ENCODE data around the gene CREB5.
"Not testable (repeated sequence)": the region's sequence is repeated elsewhere in the genome, so short reads cannot be mapped to it uniquely, and the experiment has no call there.

Gene CREB5

DNA sequence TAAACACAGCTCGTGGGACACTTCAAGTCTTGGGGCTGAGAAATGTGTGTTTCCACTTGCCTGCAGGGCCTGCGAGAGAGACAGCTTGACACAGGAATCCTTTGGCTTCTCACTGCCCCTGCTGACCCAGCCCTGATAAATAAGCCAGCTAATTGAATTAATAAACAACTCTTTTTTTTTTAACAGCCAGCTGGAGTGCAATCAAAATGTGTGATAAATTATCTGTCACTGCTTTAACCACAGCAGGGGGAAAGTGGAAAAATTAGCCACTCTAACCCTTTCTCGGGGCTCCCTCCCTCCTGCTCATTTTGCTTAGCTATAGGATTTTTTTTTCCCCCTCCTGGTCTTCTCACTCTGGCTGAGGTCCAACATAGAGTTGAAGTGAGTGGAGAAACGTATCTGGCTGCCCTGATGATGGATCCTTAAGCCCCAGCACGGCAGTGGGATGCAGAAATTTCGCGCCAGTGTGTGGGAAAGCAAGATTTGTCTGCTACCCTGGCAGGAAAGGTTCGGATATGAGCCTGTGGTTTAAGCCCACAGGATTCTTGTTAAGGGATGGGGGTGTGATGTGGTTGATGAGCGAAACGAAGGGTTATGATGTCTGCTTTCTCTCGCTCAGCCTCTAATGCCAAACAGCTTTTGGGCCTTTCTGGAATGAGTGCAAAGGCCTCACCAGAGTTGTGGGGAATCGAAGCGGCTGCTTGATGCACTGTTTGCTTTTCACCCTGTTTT is 372.0 kb downstream of the CREB5 start:
- no peaks in the 10 kb centered on the region for H3K36me3 Mint-ChIP-seq (ENCODE audit: low read depth)
- H3K9me3 Mint-ChIP-seq = no peaks in the 10 kb centered on the region
- H3K4me3 Mint-ChIP-seq = no peak overlapping the region
- no peaks in the 10 kb centered on the region for H3K27me3 Mint-ChIP-seq (ENCODE audit: low read depth)
- H3K27ac Mint-ChIP-seq = no peak overlapping the region
- H3K4me1 Mint-ChIP-seq (ENCODE audit: low read depth) = no peaks in the 10 kb centered on the region

DNA sequence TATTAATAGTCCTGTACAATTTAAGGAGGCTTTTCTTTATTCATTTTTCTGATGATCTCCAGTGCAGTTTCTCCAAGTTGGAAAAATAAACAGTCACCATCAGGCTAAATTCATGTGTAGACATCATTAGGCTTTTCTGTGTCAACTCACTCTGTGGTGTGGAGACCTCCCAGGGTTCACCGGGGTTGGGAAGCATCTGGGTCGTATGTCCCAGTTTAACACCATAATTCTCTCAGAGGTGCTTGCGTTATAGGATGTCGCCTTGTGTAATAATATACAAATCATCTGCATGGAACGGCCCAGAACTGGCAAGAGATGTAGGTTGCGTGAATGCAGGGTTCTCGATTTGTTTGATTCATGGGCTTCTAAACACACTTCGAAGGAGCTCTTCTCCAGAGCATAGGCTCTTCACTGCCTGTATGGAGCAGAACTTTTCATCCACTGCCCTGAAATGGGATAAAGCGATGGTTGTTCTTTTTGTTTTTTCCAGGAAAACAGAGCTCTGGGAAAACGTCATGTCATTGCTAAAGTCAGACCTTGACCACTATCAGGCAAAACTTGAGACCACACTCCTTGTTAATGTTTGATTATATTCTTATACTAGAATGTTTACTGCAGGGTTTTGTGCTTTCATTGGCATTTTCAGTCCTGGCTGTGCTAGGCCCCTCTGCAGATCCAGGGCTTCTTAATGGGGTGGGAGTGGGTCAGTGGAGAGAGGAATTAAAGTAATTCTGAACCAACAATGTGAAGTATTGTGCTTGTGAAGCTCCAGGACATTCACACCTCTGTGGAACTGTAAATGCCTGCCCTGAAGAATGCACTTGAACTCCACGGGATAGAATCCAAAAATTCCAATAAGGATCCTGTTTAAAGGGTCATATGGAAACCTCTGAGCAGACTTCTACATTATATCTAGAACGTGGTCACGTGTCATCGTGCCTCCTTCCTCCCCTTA is 373.0 kb downstream of the CREB5 start:
- Mint-ChIP-seq H3K9me3 (no peaks in the 10 kb centered on the region), H3K27ac (no peak overlapping the region), H3K27me3 (ENCODE audit: low read depth) (no peaks in the 10 kb centered on the region), H3K36me3 (ENCODE audit: low read depth) (no peaks in the 10 kb centered on the region), H3K4me3 (no peak overlapping the region), H3K4me1 (ENCODE audit: low read depth) (no peaks in the 10 kb centered on the region)

DNA sequence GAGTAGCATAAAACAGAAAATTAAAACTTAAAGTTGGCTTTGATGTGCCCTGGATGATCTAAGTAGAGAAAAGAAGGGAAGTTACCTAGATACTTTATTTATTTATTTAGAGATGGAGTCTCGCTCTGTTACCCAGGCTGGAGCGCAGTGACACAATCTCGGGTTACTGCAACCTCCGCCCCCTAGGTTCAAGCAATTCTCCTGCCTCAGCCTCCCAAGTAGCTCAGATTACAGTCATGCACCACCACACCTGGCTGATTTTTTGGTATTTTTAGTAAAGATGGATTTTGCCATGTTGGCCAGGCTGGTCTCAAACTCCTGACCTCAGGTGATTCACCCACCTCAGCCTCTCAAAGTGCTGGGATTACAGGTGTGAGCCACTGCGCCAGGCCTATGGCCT is 373.8 kb downstream of the CREB5 start:
- not testable (repeated sequence) for H3K36me3 Mint-ChIP-seq (ENCODE audit: low read depth); H3K9me3 Mint-ChIP-seq; H3K4me1 Mint-ChIP-seq (ENCODE audit: low read depth); H3K27ac Mint-ChIP-seq; H3K27me3 Mint-ChIP-seq (ENCODE audit: low read depth); H3K4me3 Mint-ChIP-seq

DNA sequence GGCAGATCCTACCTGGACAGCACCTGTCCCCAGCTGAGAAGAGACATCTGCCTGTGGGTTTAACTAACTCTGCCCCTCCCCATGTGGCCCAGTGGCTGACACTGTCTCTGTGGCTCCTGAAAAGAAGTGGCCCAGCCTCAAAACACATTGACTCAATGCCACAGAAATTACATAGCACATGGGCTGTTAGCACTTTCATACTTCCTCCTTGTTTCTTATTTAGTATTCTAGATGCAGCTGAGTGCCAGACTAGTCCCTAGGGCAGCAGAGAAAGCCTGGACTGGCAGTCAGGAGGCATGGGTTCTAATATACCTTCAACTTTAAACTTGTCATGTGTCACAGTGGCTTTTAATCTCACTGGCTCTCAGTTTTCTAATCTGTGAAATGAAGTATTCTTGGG is 374.8 kb downstream of the CREB5 start:
- Mint-ChIP-seq H3K4me1 (ENCODE audit: low read depth) (no peaks in the 10 kb centered on the region), H3K27me3 (ENCODE audit: low read depth) (no peaks in the 10 kb centered on the region), H3K27ac (no peak overlapping the region), H3K9me3 (no peaks in the 10 kb centered on the region), H3K4me3 (no peak overlapping the region), H3K36me3 (ENCODE audit: low read depth) (no peaks in the 10 kb centered on the region)

DNA sequence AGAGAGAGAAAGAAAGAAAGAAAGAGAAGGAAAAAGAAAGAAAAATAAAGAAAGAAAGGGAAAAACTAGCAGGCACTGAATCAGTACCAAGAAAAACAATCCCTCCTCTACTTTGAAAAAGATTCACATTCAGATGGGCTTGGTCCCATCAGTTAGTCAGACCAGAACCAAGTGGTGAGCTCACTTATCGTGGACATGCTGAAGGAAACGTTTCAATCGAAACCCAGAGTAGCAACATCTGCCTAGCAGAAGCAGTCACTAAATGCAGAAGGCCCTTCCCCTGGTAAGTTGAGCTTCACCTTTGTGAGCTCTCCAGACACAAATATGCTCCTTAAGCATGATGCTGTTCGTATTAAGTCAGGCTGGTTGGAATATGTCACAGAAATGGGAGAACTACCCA is 378.1 kb downstream of the CREB5 start:
- Mint-ChIP-seq H3K4me1 (ENCODE audit: low read depth) (no peaks in the 10 kb centered on the region), H3K36me3 (ENCODE audit: low read depth) (no peaks in the 10 kb centered on the region), H3K27me3 (ENCODE audit: low read depth) (no peaks in the 10 kb centered on the region), H3K9me3 (no peaks in the 10 kb centered on the region), H3K4me3 (no peak overlapping the region), H3K27ac (no peak overlapping the region)

DNA sequence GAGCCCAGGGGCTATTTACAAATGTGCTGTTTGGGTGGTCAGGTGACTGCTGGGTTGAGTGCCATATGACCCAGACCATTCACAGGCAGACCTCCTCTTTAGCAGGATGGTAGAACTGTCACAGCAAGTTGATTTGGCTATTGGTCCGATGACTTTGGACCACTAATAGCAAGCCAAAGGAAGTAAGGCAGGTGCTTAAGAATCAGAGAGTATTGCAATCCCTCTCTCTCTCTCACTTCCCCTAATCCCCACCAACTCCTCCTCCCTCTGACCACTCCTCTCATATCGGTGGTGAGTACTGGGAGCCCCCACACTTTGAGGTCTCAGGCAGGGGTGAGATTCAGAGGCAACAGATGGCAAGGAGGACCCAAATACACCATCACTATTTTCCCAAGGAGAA is 380.5 kb downstream of the CREB5 start:
- H3K4me1 Mint-ChIP-seq (ENCODE audit: low read depth) = no peaks in the 10 kb centered on the region
- H3K27me3 Mint-ChIP-seq (ENCODE audit: low read depth) = no peaks in the 10 kb centered on the region
- H3K27ac Mint-ChIP-seq = no peak overlapping the region
- H3K36me3 Mint-ChIP-seq (ENCODE audit: low read depth) = no peaks in the 10 kb centered on the region
- H3K9me3 Mint-ChIP-seq = no peaks in the 10 kb centered on the region
- no peak overlapping the region for H3K4me3 Mint-ChIP-seq

DNA sequence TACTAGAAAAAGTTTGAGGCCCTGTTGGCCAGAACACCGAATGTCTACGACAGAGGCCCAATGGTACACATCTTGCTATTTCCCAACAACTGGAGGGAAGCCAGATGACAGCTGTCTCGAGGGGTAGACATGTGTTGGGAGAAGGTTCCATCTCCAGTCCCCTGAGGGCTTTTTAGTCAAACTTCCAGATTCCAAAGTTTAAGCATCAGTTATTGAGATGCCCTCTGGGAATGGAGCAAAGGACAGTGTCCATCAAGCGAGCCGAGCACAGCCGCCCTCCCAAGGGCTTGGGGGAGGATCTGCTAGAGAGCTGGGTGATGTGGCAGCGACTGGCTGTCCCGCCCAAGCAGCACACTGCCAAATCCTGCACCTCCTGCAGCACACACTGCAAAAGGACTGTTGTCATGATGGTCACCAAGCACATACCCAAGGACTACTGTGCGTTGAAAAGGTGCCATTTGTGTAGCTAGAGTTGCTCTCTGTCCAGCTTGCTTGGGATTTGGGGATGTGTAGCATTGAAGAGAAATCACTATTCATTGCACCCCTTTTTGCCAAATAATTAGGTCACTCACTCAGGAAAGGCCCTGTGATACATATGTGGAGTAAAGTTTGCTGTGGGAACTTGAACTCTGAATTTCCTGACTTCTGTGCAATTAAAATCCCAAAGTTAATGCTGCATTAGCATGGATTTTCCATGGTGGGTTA is 381.2 kb downstream of the CREB5 start:
- Mint-ChIP-seq H3K4me1 (ENCODE audit: low read depth) (no peaks in the 10 kb centered on the region), H3K27me3 (ENCODE audit: low read depth) (no peaks in the 10 kb centered on the region)

DNA sequence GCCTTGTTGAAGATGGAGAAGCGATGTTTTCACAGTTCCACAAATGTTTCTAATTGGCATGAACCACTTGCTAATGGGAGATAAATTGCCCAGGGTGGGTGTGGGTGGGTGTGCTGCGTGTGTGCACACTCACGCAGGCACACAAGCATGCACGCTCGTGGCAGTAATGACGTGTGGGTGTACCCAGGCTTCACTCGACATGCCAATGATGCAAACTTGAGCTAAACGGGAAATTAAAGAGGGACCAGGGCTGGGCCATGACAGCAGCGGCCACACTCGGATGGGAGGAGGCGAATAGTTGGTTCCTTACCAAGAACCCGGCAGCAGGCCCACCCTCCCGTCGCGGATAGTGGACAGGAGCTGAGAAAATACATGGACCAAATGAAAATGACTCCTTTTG is 386.0 kb downstream of the CREB5 start:
- H3K4me3 Mint-ChIP-seq = no peak overlapping the region
- no peaks in the 10 kb centered on the region for H3K9me3 Mint-ChIP-seq
- no peak overlapping the region for H3K27ac Mint-ChIP-seq
- no peaks in the 10 kb centered on the region for H3K4me1 Mint-ChIP-seq (ENCODE audit: low read depth)
- no peaks in the 10 kb centered on the region for H3K36me3 Mint-ChIP-seq (ENCODE audit: low read depth)
- H3K27me3 Mint-ChIP-seq (ENCODE audit: low read depth) = no peaks in the 10 kb centered on the region

More for the DNA sequence above, 381.2 kb downstream of the CREB5 start:
- Mint-ChIP-seq H3K9me3 (no peaks in the 10 kb centered on the region), H3K27ac (no peak overlapping the region), H3K36me3 (ENCODE audit: low read depth) (no peaks in the 10 kb centered on the region), H3K4me3 (no peak overlapping the region)

DNA sequence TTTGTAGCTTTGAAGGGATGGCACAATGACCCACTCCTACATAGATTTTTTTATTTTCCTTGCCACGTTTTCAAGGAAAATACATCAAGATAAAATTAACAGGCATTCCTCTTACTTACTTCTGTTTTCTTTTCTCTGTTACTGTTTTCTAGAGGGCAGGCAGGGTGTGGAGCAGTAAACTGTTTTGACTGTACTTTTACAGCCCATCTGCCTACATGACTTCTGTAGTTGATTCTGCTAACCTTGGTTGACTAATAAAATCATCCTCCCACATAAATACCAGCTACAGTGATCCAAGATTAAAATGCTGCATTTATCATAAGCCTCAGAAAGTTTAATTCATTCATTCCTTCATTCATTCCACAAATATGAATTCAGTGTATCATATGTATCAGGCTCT is 387.3 kb downstream of the CREB5 start:
- H3K4me3 Mint-ChIP-seq = no peak overlapping the region
- H3K27ac Mint-ChIP-seq = no peak overlapping the region
- no peaks in the 10 kb centered on the region for H3K9me3 Mint-ChIP-seq
- H3K36me3 Mint-ChIP-seq (ENCODE audit: low read depth) = no peaks in the 10 kb centered on the region
- H3K4me1 Mint-ChIP-seq (ENCODE audit: low read depth) = no peaks in the 10 kb centered on the region
- H3K27me3 Mint-ChIP-seq (ENCODE audit: low read depth) = no peaks in the 10 kb centered on the region

DNA sequence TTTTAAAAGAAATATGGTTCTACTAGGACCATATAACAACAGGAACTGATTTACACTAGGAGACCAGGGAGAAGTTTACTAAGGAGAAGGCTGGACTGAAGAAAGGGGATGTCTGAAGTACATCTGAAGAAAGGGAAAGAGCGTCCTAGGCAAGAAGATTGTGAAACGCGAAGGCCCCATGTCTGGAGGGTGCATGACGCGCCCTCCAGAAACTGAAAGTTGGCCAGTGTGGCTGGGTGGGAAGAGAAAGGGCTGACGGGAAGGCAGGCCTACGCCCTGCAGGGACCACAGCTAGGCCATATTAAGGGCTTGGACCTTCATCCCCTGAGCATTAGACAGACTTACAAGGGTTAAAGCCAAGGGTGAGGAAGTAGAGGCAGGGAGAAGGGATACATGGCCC is 387.8 kb downstream of the CREB5 start:
- H3K9me3 Mint-ChIP-seq = no peaks in the 10 kb centered on the region
- no peak overlapping the region for H3K4me3 Mint-ChIP-seq
- no peaks in the 10 kb centered on the region for H3K27me3 Mint-ChIP-seq (ENCODE audit: low read depth)
- H3K27ac Mint-ChIP-seq = no peak overlapping the region
- no peaks in the 10 kb centered on the region for H3K4me1 Mint-ChIP-seq (ENCODE audit: low read depth)
- no peaks in the 10 kb centered on the region for H3K36me3 Mint-ChIP-seq (ENCODE audit: low read depth)

DNA sequence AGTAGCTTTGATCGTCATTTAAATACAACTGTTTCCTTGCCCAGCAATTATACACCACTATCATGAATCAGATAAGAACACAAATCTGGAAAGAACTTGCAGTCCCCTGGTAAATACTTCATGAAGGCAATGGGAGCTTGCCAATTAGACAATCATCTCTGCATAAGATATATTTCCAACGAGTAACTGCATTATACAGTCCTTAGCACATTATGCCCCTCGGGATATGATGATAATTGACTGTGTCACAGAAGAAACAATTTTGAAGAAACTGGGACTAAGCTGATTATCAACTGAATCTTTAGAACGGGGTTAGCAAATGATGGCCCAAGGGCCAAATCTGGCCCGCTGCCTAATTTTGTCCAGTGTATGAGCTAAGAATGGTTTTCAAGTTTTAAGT is 390.1 kb downstream of the CREB5 start:
- no peaks in the 10 kb centered on the region for H3K4me1 Mint-ChIP-seq (ENCODE audit: low read depth)
- H3K27me3 Mint-ChIP-seq (ENCODE audit: low read depth) = no peaks in the 10 kb centered on the region
- H3K36me3 Mint-ChIP-seq (ENCODE audit: low read depth) = no peaks in the 10 kb centered on the region
- H3K27ac Mint-ChIP-seq = no peak overlapping the region
- H3K9me3 Mint-ChIP-seq = no peaks in the 10 kb centered on the region
- H3K4me3 Mint-ChIP-seq = no peak overlapping the region

DNA sequence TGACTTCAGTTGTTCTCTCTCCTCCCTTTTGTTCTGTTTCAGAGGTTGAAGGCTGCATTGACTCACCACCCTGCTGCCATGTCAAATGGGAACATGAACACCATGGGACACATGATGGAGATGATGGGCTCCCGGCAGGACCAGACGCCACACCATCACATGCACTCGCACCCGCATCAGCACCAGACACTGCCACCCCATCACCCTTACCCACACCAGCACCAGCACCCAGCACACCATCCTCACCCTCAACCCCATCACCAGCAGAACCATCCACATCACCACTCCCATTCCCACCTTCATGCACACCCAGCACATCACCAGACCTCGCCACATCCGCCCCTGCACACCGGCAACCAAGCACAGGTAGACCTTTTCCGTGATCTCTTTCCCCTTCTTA is 391.8 kb downstream of the CREB5 start:
- Mint-ChIP-seq H3K36me3 (ENCODE audit: low read depth) (no peaks in the 10 kb centered on the region), H3K4me1 (ENCODE audit: low read depth) (no peaks in the 10 kb centered on the region), H3K9me3 (no peaks in the 10 kb centered on the region), H3K27me3 (ENCODE audit: low read depth) (no peaks in the 10 kb centered on the region), H3K27ac (no peak overlapping the region), H3K4me3 (no peak overlapping the region)

DNA sequence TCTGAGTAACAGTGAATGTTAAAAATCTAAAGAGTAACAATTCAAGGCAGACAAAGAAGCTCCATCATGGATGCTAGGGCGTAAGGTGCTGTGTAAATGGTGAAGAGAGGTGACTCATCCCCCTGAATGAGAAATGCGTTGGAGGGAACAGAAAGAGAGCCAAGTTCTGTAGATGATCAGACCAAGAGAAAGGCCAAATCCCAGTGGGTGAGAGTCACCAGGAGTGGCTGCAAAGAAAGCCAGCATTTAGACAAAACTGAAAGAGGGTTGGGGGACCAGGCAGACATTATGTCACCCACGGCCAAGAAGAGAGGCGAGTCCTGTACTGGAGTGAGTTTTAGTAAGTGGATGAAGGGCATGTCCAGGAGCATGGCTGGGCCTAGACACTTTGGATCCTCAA is 392.7 kb downstream of the CREB5 start:
- no peaks in the 10 kb centered on the region for H3K4me1 Mint-ChIP-seq (ENCODE audit: low read depth)
- no peaks in the 10 kb centered on the region for H3K27me3 Mint-ChIP-seq (ENCODE audit: low read depth)
- no peak overlapping the region for H3K27ac Mint-ChIP-seq

DNA sequence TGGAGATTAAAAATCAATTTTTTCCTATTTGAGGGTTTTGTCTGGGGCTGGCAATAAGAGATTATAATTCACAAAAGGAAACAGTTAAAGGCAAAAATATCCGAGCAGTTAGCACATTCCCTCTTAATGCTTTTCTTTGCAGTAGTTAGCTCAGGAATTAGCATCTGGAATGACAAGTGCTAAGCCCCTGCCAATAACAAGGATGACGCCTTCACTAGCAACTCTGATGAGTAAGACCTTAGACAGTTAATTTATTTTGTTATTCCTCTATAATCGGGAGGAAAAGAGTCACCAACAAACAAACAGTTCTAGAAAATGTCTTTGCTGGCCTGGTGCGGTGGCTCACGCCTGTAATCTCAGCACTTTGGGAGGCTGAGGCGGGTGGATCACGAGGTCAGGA is 394.5 kb downstream of the CREB5 start:
- no peaks in the 10 kb centered on the region for H3K9me3 Mint-ChIP-seq
- no peaks in the 10 kb centered on the region for H3K27me3 Mint-ChIP-seq (ENCODE audit: low read depth)
- H3K4me1 Mint-ChIP-seq (ENCODE audit: low read depth) = no peaks in the 10 kb centered on the region
- H3K4me3 Mint-ChIP-seq = no peak overlapping the region
- H3K27ac Mint-ChIP-seq = no peak overlapping the region
- no peaks in the 10 kb centered on the region for H3K36me3 Mint-ChIP-seq (ENCODE audit: low read depth)

More for the DNA sequence above, 392.7 kb downstream of the CREB5 start:
- Mint-ChIP-seq H3K9me3 (no peaks in the 10 kb centered on the region), H3K36me3 (ENCODE audit: low read depth) (no peaks in the 10 kb centered on the region), H3K4me3 (no peak overlapping the region)
